ENCODE measurements around the gene RRP15. TPM values are rescaled to one million over a fixed set of nuclear protein-coding genes. Genes with fewer than 3 reads are reported as not detected.

Gene RRP15
- total RNA-seq, 4 donors from 2014 or later: 2.6 to 21.8 (median 12.9) TPM

DNA sequence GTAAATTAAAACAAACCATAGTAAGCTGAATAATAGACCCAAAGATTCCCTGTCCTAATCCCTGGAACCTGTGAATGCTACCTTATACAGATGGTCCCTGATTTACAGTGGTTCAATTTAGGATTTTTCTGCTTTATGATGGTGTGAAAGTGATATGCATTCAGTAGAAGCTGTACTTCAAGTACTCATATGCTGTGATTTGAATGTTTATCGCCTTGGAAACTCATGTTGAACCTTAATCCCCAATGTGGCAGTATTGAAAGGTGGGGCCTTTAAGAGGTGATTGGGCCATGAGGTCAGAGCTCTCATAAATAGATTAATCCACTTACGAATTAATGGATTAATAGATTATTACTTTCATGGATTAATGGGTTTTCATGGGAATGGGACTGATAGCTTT, 10.6 kb upstream of the RRP15 start:
- Histone ChIP-seq H3K27me3 (no peaks in the 10 kb centered on the region), H3K4me3 (no peak overlapping the region), H3K36me3 (no peaks in the 10 kb centered on the region), H3K9me3 (no peaks in the 10 kb centered on the region), H3K27ac (no peak overlapping the region), H3K4me1 (no peaks in the 10 kb centered on the region)
- intact Hi-C loops (cut with DNase I; ENCODE audit: low total_unique reads): no loop called here
- DNase-seq: no peak
- TF ChIP-seq, protein P1, sequence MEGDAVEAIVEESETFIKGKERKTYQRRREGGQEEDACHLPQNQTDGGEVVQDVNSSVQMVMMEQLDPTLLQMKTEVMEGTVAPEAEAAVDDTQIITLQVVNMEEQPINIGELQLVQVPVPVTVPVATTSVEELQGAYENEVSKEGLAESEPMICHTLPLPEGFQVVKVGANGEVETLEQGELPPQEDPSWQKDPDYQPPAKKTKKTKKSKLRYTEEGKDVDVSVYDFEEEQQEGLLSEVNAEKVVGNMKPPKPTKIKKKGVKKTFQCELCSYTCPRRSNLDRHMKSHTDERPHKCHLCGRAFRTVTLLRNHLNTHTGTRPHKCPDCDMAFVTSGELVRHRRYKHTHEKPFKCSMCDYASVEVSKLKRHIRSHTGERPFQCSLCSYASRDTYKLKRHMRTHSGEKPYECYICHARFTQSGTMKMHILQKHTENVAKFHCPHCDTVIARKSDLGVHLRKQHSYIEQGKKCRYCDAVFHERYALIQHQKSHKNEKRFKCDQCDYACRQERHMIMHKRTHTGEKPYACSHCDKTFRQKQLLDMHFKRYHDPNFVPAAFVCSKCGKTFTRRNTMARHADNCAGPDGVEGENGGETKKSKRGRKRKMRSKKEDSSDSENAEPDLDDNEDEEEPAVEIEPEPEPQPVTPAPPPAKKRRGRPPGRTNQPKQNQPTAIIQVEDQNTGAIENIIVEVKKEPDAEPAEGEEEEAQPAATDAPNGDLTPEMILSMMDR (IDR thresholded peaks at IDR 0.05): no peak
- TF ChIP-seq POLR2A (IDR thresholded peaks at IDR 0.05): no peak

DNA sequence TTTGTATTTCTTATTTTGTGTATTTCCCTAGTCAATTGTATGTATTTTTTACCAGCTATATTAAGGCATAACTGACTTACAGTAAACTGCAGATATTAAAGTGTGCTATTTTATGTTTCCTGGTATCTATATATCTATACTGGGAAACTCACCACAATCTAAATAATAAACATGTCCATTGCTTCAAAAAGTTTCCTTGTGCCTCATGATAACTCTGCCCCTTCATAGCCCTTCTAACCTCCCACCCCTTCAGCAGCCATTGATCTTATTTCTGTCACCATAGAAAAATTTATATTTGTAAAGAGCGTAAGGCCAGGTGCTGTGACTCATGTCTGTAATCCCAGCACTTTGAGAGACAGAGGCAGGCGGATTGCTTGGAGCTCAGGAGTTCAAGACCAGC, 9.3 kb upstream of the RRP15 start:
- Histone ChIP-seq H3K27me3 (no peaks in the 10 kb centered on the region), H3K9me3 (no peaks in the 10 kb centered on the region), H3K4me1 (no peaks in the 10 kb centered on the region), H3K4me3 (no peak overlapping the region), H3K36me3 (no peaks in the 10 kb centered on the region), H3K27ac (no peak overlapping the region)
- intact Hi-C loops (cut with DNase I; ENCODE audit: low total_unique reads): no loop called here
- DNase-seq: no peak
- TF ChIP-seq POLR2A (IDR thresholded peaks at IDR 0.05): no peak
- TF ChIP-seq, protein P1 (IDR thresholded peaks at IDR 0.05): no peak

DNA sequence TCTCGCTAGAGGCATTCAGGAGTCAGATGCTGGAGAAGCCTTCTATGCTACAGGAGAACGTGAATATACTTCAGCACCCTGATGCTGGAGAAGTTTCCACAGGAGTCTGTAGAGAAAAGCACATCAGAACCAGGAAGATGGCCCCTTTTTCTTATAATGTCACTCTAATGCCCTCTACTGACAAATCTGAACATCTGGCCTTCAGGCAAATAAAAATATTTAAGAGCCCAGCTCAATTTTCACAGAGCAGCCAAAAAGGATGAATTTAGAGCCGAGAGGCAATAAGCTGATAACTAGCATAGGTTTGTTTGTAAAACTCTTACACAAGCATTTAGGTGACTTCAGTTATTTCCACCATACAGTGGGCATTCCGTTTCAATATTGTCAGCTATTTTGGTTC, 3.8 kb upstream of the RRP15 start:
- Histone ChIP-seq H3K27ac (no peak overlapping the region), H3K9me3 (no peaks in the 10 kb centered on the region), H3K27me3 (peaks cover 0 to 2% of the 10 kb centered on the region in 2 donors), H3K36me3 (no peaks in the 10 kb centered on the region), H3K4me3 (no peak overlapping the region), H3K4me1 (no peaks in the 10 kb centered on the region)
- DNase-seq: no peak
- TF ChIP-seq POLR2A (IDR thresholded peaks at IDR 0.05): no peak
- TF ChIP-seq, protein P1 (IDR thresholded peaks at IDR 0.05): no peak
- intact Hi-C loops (cut with DNase I; ENCODE audit: low total_unique reads): no loop called here

DNA sequence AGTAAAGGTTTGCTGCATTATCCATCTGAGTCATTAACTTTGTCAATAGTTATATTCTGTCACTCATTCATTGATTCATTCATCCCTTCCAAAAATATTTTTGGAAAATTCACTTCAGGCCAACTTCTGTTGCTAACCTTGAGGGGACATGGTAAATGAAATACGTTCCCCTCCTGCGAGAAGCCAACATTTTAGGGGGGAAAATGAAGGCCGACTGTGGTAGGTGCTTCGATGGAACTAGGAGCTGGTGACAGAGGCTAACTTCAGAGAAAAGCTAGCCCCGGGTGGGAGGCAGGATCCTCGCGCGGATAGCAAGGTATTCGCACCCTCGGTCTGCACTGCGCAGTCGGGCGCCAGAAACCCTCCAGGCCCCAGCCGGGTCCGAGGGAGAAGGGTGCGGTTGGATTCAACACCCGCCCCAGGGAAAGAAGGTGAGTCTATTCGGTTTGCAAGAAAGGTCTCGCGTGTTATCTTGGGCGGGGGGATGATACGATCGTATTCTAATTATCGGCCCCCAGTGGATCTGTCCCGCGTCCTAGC, 646 bp upstream of the RRP15 start:
- Histone ChIP-seq H3K9me3 (no peaks in the 10 kb centered on the region), H3K27me3 (peaks cover 0 to 2% of the 10 kb centered on the region in 2 donors), H3K4me3 (peak overlapping the region; percentile 50 to 53), H3K27ac (peak overlapping the region; percentile 84), H3K4me1 (no peaks in the 10 kb centered on the region), H3K36me3 (no peaks in the 10 kb centered on the region)
- DNase-seq: no peak
- TF ChIP-seq POLR2A (IDR thresholded peaks at IDR 0.05): no peak
- TF ChIP-seq, protein P1 (IDR thresholded peaks at IDR 0.05): no peak
- intact Hi-C loops (cut with DNase I; ENCODE audit: low total_unique reads): no loop called here

DNA sequence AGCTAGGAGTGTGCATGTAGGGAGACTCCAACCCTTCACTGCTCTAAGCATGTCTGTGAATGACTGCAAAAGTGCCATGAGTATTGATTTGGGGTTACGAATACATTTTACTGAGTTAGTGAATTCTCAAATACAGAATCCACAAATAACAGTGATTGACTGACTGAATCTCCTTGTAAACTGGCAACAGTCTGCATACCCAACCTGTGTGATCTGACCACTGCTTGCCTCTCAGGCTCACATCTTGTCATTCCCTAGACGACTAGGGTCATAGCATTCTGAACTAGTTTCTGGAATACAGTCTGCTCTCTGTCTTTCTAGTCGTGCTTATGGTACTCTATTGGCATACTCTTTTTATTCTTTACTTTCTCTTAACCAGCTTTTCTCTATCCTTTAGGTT, 7.4 kb downstream of the RRP15 start:
- no peak for TF ChIP-seq POLR2A (IDR thresholded peaks at IDR 0.05)
- TF ChIP-seq, protein P1 (IDR thresholded peaks at IDR 0.05): no peak
- DNase-seq: no peak
- Histone ChIP-seq H3K4me1 (no peaks in the 10 kb centered on the region), H3K27me3 (no peaks in the 10 kb centered on the region), H3K27ac (no peak overlapping the region), H3K4me3 (no peak overlapping the region), H3K9me3 (no peaks in the 10 kb centered on the region), H3K36me3 (no peaks in the 10 kb centered on the region)
- intact Hi-C loops (cut with DNase I; ENCODE audit: low total_unique reads): no loop called here
